Measurements from ENCODE around the gene CLRN1.

Gene CLRN1

GRCh38 chr3:150877303-150877702 lies 95.2 kb downstream of the CLRN1 start:
- no peak overlapping the region for H3K27ac ChIP-seq
- peaks cover 74% of the 10 kb centered on the region for H3K27me3 ChIP-seq (ENCODE audit: insufficient read depth, low read depth, severe bottlenecking)
- no peak for DNase-seq
- TF ChIP-seq CTCF (IDR thresholded peaks at IDR 0.05; ENCODE audit: low read depth, low read length) = no peak
- no peaks in the 10 kb centered on the region for H3K36me3 ChIP-seq
- no peak overlapping the region for H3K4me3 ChIP-seq (ENCODE audit: low read depth, low read length)
- no peaks in the 10 kb centered on the region for H3K9me3 ChIP-seq (ENCODE audit: severe bottlenecking)

- Histone ChIP-seq H3K36me3 (no peaks in the 10 kb centered on the region), H3K27ac (no peak overlapping the region), H3K4me3 (ENCODE audit: low read depth, low read length) (no peak overlapping the region), H3K9me3 (ENCODE audit: severe bottlenecking) (no peaks in the 10 kb centered on the region), H3K27me3 (ENCODE audit: insufficient read depth, low read depth, severe bottlenecking) (peaks cover 73% of the 10 kb centered on the region)
- no peak for DNase-seq
- TF ChIP-seq CTCF (IDR thresholded peaks at IDR 0.05; ENCODE audit: low read depth, low read length) = no peak
Measured at GRCh38 chr3:150876611-150877265, 95.8 kb downstream of the CLRN1 start.
